ENCODE results near the gene SNORC.

DNA sequence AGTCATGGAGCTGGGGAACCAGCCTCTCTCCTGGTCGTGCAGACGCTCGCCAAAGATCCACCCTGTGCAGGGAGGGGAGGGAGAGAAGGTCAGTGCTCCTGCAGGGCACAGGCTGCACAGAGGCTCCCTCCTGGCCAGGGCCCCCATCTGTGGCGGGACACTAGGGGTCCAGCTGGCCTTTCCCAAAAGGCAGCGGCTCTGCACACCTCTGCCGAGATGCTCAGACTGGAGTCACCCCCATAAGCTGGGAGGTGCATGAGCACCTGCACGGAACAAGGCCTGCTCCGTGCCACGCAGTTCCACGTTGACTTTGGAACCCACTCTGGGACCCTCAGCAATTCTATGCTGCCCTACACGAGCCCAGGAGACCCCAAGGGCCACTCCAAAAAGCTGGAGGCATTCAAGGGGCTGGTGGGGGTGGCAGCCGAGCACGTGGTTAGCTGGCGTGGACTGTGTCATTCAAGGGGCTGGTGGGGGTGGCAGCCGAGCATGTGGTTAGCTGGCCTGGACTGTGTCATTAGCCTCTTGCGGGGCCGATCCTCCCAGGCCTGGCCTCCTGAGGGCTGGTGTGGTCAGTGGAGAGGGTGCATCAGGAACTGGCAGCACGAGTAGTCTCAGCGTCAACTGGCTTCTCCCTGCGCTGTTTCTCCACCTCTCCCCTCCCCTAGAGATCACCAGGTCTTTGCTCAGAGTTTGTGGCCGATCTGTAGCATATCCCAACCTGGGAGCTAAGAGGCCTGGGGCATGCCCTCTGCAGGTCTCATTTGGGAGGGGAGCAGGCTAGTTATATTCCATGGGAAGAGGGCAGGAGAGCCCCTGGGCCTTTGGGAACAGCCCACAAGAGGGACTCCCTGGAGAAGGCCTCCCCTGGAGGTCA lies 9.8 kb downstream of the SNORC start:
- TF ChIP-seq, protein P1, sequence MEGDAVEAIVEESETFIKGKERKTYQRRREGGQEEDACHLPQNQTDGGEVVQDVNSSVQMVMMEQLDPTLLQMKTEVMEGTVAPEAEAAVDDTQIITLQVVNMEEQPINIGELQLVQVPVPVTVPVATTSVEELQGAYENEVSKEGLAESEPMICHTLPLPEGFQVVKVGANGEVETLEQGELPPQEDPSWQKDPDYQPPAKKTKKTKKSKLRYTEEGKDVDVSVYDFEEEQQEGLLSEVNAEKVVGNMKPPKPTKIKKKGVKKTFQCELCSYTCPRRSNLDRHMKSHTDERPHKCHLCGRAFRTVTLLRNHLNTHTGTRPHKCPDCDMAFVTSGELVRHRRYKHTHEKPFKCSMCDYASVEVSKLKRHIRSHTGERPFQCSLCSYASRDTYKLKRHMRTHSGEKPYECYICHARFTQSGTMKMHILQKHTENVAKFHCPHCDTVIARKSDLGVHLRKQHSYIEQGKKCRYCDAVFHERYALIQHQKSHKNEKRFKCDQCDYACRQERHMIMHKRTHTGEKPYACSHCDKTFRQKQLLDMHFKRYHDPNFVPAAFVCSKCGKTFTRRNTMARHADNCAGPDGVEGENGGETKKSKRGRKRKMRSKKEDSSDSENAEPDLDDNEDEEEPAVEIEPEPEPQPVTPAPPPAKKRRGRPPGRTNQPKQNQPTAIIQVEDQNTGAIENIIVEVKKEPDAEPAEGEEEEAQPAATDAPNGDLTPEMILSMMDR (conservative IDR thresholded peaks at IDR 0.05; ENCODE audit: low read length) = no peak
- no peak for TF ChIP-seq EZH2phosphoT487 (IDR thresholded peaks at IDR 0.05; ENCODE audit: borderline replicate concordance, low read depth, low read length)

Data from OCI-LY7 (cell line).